Dedifferentiated amniotic fluid mesenchymal stem cell (primary cell): ENCODE measurements around the gene VPS37B.
A peak's percentile ranks its signal among the peaks of the same experiment; 100 is the strongest.
"Not testable (repeated sequence)": the region's sequence is repeated elsewhere in the genome, so short reads cannot be mapped to it uniquely, and the experiment has no call there.

ENCODE experiments used
- DNase-seq: peaks from one replicate; pipeline ENCODE4 v3.0.0-alpha.2; 2016; ENCODE audit errors: extremely low spot score

Gene VPS37B

GRCh38 chr12:122882908-122883558 is 12.9 kb downstream of the VPS37B start:
- no peak for DNase-seq

- no peak for DNase-seq
Observed at GRCh38 chr12:122880668-122881067, 15.3 kb downstream of the VPS37B start.

DNA sequence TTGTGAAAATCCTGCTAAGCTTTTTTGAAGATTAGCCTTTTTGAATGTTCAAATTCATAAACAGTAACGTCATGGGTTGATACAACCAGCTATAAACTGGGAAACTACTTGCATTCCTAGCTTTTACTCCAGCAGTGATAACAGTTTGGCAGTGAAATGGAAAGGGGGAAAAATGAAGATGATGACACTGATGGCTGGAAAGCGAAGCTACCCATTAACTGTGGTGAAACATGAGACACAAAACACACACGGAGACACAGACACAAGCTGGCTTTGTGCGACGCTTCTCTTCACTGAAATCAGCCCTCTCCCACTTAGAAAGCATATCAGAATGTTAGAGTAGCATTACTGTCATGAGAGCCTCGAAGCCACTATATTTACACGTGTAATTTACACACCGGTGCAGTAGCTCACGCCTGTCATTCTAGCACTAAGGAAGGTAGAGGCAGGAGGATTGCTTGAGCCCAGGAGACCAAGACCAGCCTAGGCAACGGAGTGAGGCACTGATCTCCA is 15.7 kb downstream of the VPS37B start:
- DNase-seq, result no peak

- no peak for DNase-seq
Observed at GRCh38 chr12:122878780-122879612, 16.9 kb downstream of the VPS37B start.

DNA sequence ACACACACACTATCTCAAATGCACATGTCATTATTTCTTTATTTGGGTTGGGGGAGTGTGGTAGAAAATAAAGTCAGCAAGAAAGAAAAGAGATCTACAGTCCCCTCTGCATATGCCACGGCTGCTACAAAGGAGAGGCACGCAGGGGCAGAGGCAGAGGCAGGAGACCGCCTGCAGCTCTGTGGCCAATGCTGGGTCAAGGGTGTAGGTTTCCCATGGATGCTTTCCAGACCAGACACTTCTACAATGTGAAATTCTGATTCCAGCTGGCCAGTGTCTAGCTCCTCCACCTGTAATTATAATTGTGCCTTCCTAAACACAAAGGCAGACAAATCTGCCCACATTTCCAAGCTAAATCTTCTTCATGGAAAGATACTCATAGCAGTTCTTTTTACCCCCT is 19.2 kb downstream of the VPS37B start:
- DNase-seq, result no peak

- DNase-seq, result not testable (repeated sequence)
Observed at GRCh38 chr12:122876281-122876680, 19.6 kb downstream of the VPS37B start.

DNA sequence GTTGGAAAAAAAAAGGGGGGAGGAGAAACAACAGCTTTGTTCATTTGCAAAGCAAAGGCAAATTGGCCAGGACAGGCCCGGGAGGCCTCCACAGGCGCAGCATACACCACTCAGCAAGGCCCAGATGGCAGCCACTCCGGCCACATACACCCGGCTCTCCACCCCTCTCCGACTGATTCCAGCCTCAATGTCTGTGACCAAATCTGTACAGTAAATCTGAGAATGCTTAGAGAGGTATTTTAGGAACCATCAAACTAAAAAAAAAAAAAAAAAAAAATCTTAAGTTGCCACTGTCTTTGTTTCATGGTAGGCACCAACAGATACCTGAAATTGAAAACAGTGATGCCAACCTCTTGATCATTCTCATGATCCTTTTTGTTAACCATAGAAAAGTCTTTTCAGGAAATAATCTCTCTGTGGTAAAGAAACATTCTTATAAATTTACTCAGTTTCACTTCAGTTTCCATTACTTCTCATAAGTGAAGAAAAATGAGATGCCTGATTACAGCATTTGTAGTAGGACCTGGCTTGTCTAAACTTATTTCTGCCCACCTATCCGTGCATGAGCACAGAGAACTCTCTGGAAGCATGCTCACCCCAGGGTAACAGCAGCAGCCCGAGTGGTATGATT is 20.2 kb downstream of the VPS37B start:
- DNase-seq, result no peak

DNA sequence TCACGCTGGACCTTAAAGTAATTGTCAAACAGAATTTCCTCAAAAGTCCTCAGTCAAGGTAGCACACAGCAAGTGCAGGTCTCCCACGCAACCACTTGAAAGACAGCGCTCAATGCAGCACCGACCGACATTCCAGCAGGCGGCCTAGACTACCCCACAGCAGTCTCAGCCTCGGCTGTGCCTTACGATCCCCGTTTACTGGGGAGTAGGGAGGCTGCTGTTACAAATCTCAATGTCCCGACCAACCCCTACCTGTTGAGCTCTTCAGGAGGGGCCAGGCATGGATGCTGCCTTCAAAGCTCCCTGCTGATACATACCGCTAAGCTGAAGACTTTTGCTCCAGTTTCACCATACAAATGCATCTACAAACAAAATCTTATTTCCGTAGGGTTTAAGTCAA is 21.8 kb downstream of the VPS37B start:
- DNase-seq, result no peak

- no peak for DNase-seq
Observed at GRCh38 chr12:122873540-122873939, 22.4 kb downstream of the VPS37B start.

DNA sequence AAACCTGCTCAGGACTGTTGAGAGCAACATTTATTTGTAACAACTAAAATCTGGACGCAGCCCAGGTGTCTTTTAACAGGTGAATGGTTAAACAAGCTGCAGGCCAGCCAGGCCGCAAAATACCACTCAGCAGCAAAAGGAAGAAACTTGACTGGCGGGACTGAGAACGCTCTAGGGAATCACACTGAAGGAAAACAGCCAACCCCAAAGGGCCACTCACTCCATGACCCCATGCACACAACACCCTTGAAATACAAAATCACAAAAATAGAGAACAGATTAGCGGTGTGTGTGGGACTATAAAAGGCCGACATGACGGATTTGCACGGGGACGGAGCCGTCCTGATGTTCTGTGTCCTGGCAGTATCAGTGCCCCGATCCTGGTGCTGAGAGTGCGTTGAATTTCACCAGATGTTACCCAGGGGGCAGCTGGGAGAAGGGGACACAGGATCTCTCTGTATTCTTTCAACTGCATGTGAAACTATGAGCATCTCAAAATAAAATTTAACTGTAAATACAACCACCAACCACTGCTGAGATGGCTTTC is 23.0 kb downstream of the VPS37B start:
- no peak for DNase-seq

GRCh38 chr12:122871851-122872780 is 23.8 kb downstream of the VPS37B start:
- peak; percentile 71 for DNase-seq

DNA sequence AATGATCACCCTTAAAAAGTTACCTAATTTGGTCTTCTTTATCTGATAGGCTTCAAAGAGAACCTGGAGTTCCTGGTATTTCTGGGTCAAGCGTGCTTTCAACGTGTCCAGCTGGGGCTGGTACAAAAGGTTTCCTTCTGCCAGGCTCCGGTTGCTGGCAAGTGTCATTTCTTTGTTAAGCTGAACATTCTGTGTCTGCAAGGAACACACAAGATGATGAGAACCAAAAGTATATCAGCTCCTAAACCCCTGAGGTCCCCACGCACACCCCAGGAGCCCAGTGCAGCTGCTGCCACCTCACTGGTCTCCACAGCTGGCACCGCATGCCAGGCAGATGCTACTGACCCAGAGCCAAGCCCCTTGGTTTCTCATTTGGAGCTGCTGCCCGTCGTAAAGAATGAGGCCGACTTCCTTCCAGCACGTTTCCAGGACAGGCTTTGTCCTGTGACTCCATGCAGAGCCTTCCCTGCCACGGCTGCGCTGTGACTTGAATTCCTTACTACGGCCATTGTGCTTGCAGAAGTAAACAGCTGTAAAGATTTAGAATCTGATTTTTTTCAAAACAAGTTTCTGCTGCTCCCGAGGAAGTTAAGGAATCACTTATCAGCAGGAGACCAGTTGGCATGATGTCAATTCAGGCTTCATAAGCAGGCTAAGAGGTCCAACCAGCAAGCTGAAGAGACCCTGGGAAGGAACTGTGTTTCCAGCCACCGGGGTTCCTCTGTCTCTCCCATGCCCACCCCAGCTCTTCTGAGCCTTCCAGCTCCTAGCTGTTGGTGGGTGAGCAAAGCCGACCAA is 24.9 kb downstream of the VPS37B start:
- no peak for DNase-seq

- DNase-seq, result no peak
Observed at GRCh38 chr12:122870163-122870842, 25.6 kb downstream of the VPS37B start.

- DNase-seq, result no peak
Observed at GRCh38 chr12:122869207-122869973, 26.5 kb downstream of the VPS37B start.

DNA sequence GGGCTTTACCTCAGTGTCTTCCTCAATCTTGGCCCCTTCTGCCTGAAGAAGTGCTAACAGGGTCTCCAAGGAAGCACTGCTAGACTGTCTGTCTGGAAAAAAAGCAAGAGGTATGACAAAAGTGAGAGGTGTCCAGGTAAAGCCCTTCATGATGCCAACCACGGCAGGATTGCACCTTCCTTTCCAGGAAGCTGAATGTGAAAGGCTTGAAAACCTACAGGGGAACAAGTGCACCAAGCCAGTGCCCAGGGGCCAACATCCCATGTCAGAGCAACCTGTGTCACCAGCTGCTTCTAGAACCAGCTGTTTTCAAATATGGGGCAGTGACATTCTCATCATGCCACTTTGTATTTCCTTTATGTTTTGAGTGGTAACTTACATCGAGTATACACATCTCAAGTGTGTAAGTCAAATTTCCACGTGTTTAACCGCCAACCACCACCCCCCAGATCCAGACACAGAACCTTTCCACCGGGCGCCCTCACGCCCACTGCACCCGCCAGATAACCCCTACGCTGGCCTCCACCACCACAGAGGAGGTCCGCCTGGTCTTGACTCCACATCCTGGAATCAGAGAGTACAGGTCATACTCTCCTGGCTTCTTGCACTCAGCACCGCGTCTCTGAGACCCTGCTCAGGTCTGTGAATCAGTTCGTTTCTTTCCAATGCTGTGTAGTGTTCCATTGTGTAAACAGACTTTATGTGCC is 27.3 kb downstream of the VPS37B start:
- no peak for DNase-seq

GRCh38 chr12:122867691-122868461 is 28.0 kb downstream of the VPS37B start:
- no peak for DNase-seq

- DNase-seq, result no peak
Observed at GRCh38 chr12:122866950-122867607, 28.8 kb downstream of the VPS37B start.
